Measurements from ENCODE around the gene TUBGCP6.

TUBGCP6 gene

GRCh38 chr22:50182176-50183081 lies 62.4 kb downstream of the TUBGCP6 start:
- H3K4me1 Mint-ChIP-seq: peaks cover 15% of the 10 kb centered on the region
- H3K4me3 Mint-ChIP-seq: no peak overlapping the region
- H3K27me3 Mint-ChIP-seq: peaks cover 2% of the 10 kb centered on the region
- no peaks in the 10 kb centered on the region for H3K9me3 Mint-ChIP-seq
- peaks cover 1% of the 10 kb centered on the region for H3K36me3 Mint-ChIP-seq
- H3K27ac Mint-ChIP-seq: no peak overlapping the region

DNA sequence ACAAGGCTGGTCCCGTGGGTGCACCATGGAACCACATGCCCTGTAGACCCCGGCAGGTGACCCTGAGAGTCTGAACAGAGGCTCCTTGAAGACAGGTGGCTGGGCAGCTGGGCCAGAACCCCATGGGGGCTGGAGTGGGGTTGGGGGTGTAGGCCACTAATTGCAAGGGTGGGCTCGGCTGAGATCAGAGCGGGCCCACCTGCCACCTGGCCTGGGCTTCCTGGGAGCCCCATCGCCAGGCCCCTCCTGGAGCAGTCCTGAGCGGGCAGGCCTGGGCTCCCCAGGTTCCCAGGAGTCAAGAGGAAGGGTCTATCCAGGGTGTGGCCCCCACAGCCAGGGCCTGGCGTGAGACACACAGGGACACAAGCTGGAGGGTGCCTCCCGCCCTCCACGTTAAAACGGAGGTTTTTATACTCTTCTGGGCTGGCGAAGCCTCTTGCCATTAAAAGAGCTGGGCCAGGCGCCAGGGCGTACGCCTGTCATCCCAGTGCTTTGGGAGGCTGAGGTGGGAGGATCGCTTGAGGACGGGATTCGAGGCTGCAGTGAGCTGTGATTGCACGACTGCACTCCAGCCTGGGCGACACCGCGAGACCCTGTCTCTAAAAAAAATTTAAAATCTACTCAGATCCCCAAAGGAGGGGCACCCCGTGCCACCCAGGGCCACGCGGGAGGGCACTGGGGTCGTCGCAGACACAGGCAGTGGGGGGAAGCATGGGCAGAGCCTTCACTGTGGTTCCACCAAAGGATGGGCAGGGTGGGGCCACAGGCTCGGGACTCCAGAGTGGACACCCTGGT lies 63.9 kb downstream of the TUBGCP6 start:
- H3K36me3 Mint-ChIP-seq: no peaks in the 10 kb centered on the region
- H3K4me3 Mint-ChIP-seq: no peak overlapping the region
- H3K27ac Mint-ChIP-seq: no peak overlapping the region
- peaks cover 2% of the 10 kb centered on the region for H3K27me3 Mint-ChIP-seq
- no peaks in the 10 kb centered on the region for H3K9me3 Mint-ChIP-seq
- H3K4me1 Mint-ChIP-seq: peaks cover 9% of the 10 kb centered on the region

DNA sequence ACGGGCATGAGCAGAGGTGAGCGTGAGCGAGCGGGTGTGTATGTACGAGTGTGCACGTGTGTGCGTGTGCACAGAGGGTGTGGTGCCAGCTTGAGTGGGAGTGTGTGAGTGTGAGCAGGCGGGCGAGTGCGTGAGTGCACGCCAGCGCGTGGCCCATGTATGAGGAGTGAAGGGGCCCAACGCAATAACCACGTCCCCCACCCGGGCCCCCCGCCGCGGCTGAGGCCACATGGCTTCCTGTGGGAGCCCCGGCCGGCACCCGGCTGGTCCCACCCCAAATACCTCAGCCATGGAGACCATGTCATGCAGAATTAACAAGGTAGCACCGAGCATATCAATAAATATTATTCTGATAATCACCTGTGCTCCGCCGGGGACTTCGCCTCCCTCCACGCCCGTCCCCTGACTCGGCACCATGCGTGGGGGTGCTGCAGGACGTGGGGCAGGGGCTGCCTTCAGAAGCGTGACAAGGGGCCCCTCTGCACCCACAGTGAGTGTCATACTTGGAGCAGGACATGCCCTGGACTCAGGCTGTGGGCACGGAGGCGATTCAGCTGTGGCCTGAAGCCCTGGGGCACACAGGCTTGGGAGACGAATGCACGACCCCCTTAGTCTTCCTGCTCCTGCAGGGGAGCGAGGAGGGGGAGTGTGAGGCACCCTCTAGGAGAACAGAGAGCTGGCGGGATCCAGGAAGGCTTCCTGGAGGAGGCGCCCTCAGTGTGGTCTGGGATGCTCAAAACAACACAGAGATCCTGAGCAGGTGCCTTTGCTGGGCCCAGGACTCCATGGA lies 64.7 kb downstream of the TUBGCP6 start:
- H3K4me3 Mint-ChIP-seq: no peak overlapping the region
- H3K4me1 Mint-ChIP-seq: peaks cover 6% of the 10 kb centered on the region
- no peaks in the 10 kb centered on the region for H3K9me3 Mint-ChIP-seq
- H3K36me3 Mint-ChIP-seq: no peaks in the 10 kb centered on the region
- peaks cover 2% of the 10 kb centered on the region for H3K27me3 Mint-ChIP-seq
- H3K27ac Mint-ChIP-seq: no peak overlapping the region

DNA sequence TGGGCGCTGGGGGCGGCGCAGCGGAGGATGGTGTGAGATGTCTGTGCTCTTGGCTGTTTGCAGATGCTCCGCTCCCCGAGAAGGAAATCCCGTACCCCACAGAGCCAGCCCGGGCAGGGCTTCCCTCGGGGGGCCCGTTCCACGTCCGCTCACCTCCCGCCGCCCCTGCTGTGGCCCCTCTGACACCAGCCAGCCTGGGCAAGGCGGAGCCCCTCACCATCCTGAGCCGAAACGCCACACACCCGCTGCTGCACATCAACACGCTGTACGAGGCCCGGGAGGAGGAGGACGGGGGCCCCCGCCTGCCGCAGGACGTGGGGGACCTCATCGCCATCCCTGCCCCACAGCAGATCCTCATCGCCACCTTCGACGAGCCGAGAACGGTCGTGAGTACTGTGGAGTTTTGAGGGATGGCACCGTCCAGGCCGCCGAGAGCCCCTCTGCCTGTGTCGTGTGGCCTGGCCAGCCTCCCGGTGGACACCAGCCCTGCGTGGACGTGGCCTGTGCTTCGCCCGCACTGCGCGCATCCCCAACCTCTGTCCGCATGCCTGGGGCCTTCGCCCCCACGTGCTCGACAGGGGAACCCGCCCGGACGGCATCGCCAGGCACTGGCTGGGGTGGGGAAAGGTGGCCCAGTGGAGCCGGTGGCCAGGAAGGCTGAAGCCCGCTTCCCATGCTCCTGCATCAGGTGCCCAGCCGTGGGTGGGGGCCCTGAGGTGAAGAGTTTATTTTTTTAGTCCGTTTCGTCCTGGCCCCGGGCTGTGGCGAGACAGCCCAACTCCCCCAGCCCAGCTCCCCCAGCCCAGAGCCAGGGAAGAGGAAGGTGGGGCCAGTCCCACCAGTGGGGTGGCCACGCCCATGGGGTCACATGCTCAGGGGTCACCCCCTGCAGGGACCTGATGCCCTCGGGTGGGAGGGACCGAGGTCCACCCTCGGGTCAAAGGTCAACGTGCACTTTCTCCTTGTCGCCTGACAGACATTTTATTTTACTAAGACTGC lies 65.7 kb downstream of the TUBGCP6 start:
- Mint-ChIP-seq H3K27me3 (peaks cover 2% of the 10 kb centered on the region), H3K4me3 (no peak overlapping the region), H3K36me3 (no peaks in the 10 kb centered on the region), H3K9me3 (no peaks in the 10 kb centered on the region), H3K27ac (no peak overlapping the region), H3K4me1 (peaks cover 3% of the 10 kb centered on the region)

DNA sequence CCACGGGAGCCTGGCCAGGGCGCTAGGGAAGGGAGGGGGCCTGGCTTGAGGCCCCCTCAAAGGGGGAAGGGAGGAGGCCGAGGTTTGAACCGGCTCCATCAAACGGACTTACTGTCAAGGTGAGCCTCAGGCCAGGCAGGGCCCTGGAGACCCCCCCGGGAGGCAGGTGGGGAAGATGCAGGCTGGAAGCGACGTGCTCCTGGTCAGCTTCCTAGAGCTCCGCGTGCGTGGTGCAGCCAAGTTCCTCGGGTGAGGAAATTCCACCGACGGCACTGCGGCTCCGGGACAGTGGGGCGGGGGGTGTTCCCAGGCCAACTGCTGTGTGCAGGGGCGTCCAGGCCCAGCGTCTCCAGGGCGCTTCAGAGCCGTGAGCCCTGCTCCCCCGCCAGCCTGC lies 66.4 kb downstream of the TUBGCP6 start:
- H3K9me3 Mint-ChIP-seq: no peaks in the 10 kb centered on the region
- no peak overlapping the region for H3K27ac Mint-ChIP-seq
- peaks cover 2% of the 10 kb centered on the region for H3K27me3 Mint-ChIP-seq
- H3K4me1 Mint-ChIP-seq: peaks cover 3% of the 10 kb centered on the region
- H3K36me3 Mint-ChIP-seq: no peaks in the 10 kb centered on the region
- no peak overlapping the region for H3K4me3 Mint-ChIP-seq

DNA sequence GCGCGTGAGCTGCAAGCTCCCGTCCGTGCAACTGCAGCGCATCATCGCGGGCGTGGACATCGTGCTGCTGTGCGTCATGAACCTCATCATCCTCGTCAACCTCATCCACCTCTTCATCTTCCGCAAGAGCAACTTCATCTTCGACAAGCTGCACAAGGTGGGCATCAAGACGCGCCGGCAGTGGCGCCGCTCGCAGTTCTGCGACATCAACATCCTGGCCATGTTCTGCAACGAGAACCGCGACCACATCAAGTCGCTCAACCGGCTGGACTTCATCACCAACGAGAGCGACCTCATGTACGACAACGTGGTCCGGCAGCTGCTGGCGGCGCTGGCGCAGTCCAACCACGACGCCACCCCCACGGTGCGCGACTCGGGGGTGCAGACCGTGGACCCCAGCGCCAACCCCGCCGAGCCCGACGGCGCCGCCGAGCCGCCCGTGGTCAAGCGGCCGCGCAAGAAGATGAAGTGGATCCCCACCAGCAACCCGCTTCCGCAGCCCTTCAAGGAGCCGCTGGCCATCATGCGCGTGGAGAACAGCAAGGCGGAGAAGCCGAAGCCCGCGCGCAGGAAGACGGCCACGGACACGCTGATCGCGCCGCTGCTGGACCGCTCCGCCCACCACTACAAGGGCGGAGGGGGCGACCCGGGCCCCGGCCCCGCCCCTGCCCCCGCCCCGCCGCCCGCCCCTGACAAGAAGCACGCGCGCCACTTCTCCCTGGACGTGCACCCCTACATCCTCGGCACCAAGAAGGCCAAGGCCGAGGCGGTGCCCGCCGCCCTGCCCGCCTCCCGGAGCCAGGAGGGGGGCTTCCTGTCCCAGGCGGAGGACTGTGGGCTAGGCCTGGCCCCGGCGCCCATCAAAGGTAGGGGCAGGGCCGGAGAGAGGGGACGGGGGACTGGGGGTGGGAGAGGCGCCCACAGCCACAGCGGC lies 67.0 kb downstream of the TUBGCP6 start:
- Mint-ChIP-seq H3K4me3 (no peak overlapping the region), H3K36me3 (no peaks in the 10 kb centered on the region), H3K27ac (no peak overlapping the region), H3K4me1 (peaks cover 3% of the 10 kb centered on the region), H3K9me3 (no peaks in the 10 kb centered on the region), H3K27me3 (peaks cover 2% of the 10 kb centered on the region)

- peaks cover 4% of the 10 kb centered on the region for H3K27me3 Mint-ChIP-seq
- peaks cover 3% of the 10 kb centered on the region for H3K4me1 Mint-ChIP-seq
- H3K36me3 Mint-ChIP-seq: no peaks in the 10 kb centered on the region
- no peaks in the 10 kb centered on the region for H3K9me3 Mint-ChIP-seq
- H3K4me3 Mint-ChIP-seq: no peak overlapping the region
- H3K27ac Mint-ChIP-seq: no peak overlapping the region
Observed at GRCh38 chr22:50176850-50177536, 67.8 kb downstream of the TUBGCP6 start.

DNA sequence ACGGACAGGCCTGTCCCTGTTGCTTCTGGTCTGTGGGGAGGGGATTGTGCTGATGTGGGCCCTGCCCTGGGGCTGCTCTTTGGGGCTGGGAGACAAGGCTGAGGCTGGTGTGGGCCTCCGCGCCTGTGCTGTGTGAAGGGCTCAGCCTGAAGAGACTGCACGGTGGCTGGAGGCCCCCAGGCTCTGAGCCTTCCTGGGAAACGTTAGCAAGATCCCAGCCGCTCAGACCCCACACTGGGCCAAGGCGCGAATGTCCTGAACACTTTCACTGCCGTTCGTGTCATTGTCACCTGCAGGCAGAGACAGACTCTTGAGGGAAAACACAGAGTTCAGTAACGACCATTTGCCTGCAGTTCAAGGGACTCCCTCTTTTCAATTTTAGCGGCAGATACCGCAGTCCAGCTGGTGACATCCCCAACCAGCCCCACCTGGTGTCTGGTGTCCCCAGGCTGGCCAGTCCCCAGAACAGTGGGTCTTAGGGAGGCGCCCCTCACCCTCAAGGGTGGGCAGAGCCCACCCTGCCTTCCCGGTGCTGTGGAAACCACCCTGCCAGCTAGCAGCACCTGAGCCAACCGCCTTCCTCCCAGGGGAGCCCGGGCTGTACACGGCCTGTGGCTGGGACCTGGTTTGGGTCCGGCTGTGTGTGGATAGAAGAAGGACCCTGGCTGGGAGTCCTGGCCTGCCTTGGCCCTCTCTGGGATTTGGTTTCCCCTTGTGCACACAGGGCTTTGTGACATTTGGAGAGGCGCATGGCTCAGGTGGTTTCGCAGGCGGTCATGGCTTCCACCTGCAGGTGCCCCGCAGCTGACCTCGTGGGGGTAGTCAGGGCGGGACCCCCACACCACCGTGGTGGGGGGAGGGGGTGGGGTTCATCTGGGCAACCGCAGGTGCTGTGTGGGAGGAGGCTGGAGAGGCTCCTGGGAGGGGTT lies 68.6 kb downstream of the TUBGCP6 start:
- Mint-ChIP-seq H3K4me1 (peaks cover 3% of the 10 kb centered on the region), H3K4me3 (no peak overlapping the region), H3K9me3 (no peaks in the 10 kb centered on the region), H3K36me3 (no peaks in the 10 kb centered on the region), H3K27me3 (peaks cover 4% of the 10 kb centered on the region), H3K27ac (no peak overlapping the region)

DNA sequence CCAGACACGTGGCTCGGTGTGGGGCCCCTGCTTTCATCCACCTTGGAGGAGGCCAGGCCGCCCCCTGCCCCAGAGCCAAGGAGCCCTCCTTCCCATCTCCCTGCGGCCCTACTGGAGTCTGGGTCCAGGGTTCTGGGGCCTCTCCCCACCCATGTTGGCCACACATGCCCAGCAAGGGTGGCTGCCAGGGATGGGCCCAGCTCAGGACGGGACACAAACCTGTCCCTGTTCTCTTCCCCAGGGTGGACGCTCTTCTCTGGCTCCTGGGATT lies 69.7 kb downstream of the TUBGCP6 start:
- Mint-ChIP-seq H3K9me3 (no peaks in the 10 kb centered on the region), H3K4me1 (peaks cover 3% of the 10 kb centered on the region), H3K27ac (no peak overlapping the region), H3K36me3 (no peaks in the 10 kb centered on the region), H3K4me3 (no peak overlapping the region), H3K27me3 (peaks cover 7% of the 10 kb centered on the region)

DNA sequence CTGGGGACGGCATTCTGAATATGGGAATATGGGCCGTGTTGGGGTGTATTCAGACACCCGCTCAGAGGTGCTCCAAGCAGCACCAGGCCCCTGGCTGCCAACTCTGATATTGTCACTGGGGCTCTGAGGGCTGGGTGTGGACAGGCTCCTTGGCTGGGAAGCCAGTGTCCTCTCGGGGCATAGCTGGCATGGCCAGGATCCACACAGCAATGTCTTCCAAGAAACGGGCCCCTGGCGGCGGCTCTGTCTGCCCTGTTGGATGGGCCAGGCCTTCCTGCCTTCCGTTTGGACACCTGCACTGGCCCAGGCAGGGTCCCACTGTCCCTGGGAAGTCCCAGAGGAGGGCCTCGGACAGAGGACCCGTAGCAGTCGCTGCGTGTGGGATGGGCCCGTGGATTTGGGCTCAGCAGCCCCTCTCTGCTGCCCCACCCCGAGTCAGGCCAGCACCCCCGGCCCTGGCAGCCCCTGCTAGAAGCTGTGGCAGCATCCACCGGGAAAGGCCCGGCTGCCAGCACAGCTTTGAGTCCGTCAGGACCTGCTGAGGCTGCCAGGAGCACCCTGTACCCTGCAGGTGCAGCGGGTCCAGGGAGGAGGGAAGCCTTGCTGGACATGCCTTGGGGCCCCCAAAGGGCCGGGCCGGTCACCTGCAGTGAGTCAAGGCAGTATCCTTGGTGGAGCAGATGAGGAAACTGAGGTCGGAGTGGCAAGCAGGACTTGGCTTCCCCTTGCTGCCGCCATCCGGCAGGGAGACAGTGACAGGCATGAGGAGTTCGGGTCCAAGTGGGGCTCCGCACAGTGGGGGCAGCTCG lies 70.2 kb downstream of the TUBGCP6 start:
- peaks cover 5% of the 10 kb centered on the region for H3K27me3 Mint-ChIP-seq
- no peaks in the 10 kb centered on the region for H3K36me3 Mint-ChIP-seq
- no peaks in the 10 kb centered on the region for H3K4me1 Mint-ChIP-seq
- H3K27ac Mint-ChIP-seq: no peak overlapping the region
- no peaks in the 10 kb centered on the region for H3K9me3 Mint-ChIP-seq
- no peak overlapping the region for H3K4me3 Mint-ChIP-seq

GRCh38 chr22:50173983-50174355 lies 70.9 kb downstream of the TUBGCP6 start:
- Mint-ChIP-seq H3K4me1 (peaks cover 3% of the 10 kb centered on the region), H3K27me3 (peaks cover 8% of the 10 kb centered on the region), H3K9me3 (no peaks in the 10 kb centered on the region), H3K27ac (no peak overlapping the region), H3K4me3 (no peak overlapping the region), H3K36me3 (no peaks in the 10 kb centered on the region)

GRCh38 chr22:50173311-50173982 lies 71.4 kb downstream of the TUBGCP6 start:
- Mint-ChIP-seq H3K9me3 (no peaks in the 10 kb centered on the region), H3K27me3 (peaks cover 13% of the 10 kb centered on the region), H3K4me1 (peaks cover 9% of the 10 kb centered on the region), H3K4me3 (no peak overlapping the region), H3K36me3 (no peaks in the 10 kb centered on the region), H3K27ac (no peak overlapping the region)

All from activated naive CD4-positive, alpha-beta T cell treated with anti-CD3 and anti-CD28 coated beads, Interleukin-2, amount 50 U/mL, for 24 hours (primary cell).